ENCODE measurements around the gene TULP1.

The TULP1 gene

DNA sequence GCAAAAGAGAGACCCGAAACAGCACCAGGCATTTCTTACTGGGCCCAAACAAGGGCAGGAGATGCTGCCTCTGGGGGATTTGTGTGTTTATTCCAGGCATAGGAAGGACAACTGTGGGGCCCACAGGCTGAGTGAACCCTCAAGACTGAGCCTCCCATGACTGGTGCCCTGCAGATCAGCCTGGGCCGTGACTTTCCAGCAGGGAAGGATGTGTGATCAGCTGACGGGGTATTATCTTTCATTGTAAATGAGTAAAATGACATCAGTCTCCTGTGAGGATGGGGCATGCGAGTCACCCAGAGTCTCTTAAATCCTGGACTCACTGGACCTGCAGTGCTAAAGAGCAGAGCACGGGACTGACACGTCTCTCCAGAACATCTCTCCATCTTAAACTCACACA lies 11.9 kb downstream of the TULP1 start:
- Histone ChIP-seq H3K79me2 (ENCODE audit: insufficient read depth, low read length) (no peaks in the 10 kb centered on the region), H2AFZ (ENCODE audit: low read length) (no peak overlapping the region), H3K4me1 (ENCODE audit: insufficient read depth, low read length, poor library complexity, severe bottlenecking) (peaks cover 6% of the 10 kb centered on the region), H3K4me3 (ENCODE audit: low read length, poor library complexity, severe bottlenecking) (no peak overlapping the region), H3K9me3 (ENCODE audit: insufficient read depth, low read depth, low read length) (no peaks in the 10 kb centered on the region), H3K9ac (ENCODE audit: low read depth, low read length, poor library complexity, severe bottlenecking) (no peak overlapping the region), H3K4me2 (ENCODE audit: low read depth, low read length, poor library complexity, severe bottlenecking) (no peak overlapping the region), H3F3A (ENCODE audit: low read depth) (no peaks in the 10 kb centered on the region), H3K36me3 (ENCODE audit: insufficient read depth, low read length) (no peaks in the 10 kb centered on the region), H3K9me2 (replicated peaks; ENCODE audit: low read depth, low read length) (no peaks in the 10 kb centered on the region), H4K20me1 (ENCODE audit: insufficient read depth, low read length, poor library complexity, severe bottlenecking) (no peaks in the 10 kb centered on the region), H3K27me3 (ENCODE audit: insufficient read depth, low read length, poor library complexity, severe bottlenecking) (peaks cover 10% of the 10 kb centered on the region)
- TF ChIP-seq, protein P1, sequence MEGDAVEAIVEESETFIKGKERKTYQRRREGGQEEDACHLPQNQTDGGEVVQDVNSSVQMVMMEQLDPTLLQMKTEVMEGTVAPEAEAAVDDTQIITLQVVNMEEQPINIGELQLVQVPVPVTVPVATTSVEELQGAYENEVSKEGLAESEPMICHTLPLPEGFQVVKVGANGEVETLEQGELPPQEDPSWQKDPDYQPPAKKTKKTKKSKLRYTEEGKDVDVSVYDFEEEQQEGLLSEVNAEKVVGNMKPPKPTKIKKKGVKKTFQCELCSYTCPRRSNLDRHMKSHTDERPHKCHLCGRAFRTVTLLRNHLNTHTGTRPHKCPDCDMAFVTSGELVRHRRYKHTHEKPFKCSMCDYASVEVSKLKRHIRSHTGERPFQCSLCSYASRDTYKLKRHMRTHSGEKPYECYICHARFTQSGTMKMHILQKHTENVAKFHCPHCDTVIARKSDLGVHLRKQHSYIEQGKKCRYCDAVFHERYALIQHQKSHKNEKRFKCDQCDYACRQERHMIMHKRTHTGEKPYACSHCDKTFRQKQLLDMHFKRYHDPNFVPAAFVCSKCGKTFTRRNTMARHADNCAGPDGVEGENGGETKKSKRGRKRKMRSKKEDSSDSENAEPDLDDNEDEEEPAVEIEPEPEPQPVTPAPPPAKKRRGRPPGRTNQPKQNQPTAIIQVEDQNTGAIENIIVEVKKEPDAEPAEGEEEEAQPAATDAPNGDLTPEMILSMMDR (conservative IDR thresholded peaks at IDR 0.05; ENCODE audit: low read length): no peak
- TF ChIP-seq EZH2phosphoT487 (IDR thresholded peaks at IDR 0.05; ENCODE audit: borderline replicate concordance): no peak

DNA sequence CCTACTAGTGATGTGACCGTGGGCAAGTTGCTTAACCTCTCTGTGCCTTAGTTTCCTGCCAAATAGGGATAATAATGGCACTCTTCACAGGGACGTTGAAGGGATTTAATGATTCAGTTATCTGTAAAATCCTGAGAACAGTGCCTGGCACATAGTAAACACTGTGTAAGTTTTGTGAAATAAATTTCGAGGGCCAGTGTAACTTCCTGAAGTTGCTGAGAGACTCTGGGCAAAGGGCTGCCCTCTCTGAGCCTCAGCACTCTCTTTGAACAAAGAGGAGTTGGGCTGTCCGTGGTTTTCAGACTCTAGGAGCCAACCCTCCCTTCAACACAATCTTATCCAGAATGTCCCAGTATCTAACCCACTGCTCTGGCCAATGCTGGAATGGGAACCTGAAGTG lies 13.3 kb downstream of the TULP1 start:
- Histone ChIP-seq H3K79me2 (ENCODE audit: insufficient read depth, low read length) (no peaks in the 10 kb centered on the region), H4K20me1 (ENCODE audit: insufficient read depth, low read length, poor library complexity, severe bottlenecking) (no peaks in the 10 kb centered on the region), H3K9me3 (ENCODE audit: insufficient read depth, low read depth, low read length) (no peaks in the 10 kb centered on the region), H3K4me3 (ENCODE audit: low read length, poor library complexity, severe bottlenecking) (no peak overlapping the region), H3K4me2 (ENCODE audit: low read depth, low read length, poor library complexity, severe bottlenecking) (no peak overlapping the region), H3F3A (ENCODE audit: low read depth) (no peaks in the 10 kb centered on the region), H3K36me3 (ENCODE audit: insufficient read depth, low read length) (no peaks in the 10 kb centered on the region), H3K4me1 (ENCODE audit: insufficient read depth, low read length, poor library complexity, severe bottlenecking) (peaks cover 9% of the 10 kb centered on the region), H3K27me3 (ENCODE audit: insufficient read depth, low read length, poor library complexity, severe bottlenecking) (peaks cover 10% of the 10 kb centered on the region), H3K9ac (ENCODE audit: low read depth, low read length, poor library complexity, severe bottlenecking) (no peak overlapping the region), H3K9me2 (replicated peaks; ENCODE audit: low read depth, low read length) (no peaks in the 10 kb centered on the region), H2AFZ (ENCODE audit: low read length) (no peak overlapping the region)
- TF ChIP-seq, protein P1 (conservative IDR thresholded peaks at IDR 0.05; ENCODE audit: low read length): no peak
- no peak for TF ChIP-seq EZH2phosphoT487 (IDR thresholded peaks at IDR 0.05; ENCODE audit: borderline replicate concordance)

DNA sequence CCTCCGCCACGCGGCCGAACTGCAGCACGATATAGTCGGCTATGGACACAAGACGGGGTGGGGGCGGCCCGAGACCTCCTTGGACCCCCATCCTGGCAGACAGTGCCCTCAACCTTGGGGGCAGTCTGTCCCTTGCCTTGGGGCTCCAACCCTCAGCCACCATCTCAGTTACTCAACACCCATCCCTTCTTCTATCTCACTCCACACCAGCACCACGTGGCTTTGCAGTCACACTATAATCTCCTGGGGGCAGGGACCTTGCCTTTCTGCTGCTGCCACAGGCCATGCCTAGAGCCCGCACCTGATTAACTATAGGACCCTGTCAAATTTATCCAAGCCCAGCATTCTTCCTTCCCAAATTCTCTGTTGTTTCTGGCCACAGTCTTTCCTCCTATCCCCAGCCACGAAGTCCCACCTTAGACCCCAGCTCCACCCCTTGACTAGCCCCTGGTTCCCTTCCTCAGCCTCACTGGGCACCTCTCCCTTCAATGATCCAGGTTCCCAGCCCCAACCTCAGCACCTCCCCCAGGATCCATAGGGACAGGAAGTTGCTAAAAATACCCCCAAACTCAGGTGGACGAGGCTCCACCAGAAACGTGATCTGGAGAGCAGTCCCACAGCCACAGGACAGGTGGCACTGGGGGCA lies 14.2 kb downstream of the TULP1 start:
- Histone ChIP-seq H3K9me3 (ENCODE audit: insufficient read depth, low read depth, low read length) (no peaks in the 10 kb centered on the region), H3K36me3 (ENCODE audit: insufficient read depth, low read length) (no peaks in the 10 kb centered on the region), H3K79me2 (ENCODE audit: insufficient read depth, low read length) (no peaks in the 10 kb centered on the region), H3K4me1 (ENCODE audit: insufficient read depth, low read length, poor library complexity, severe bottlenecking) (peaks cover 16% of the 10 kb centered on the region), H4K20me1 (ENCODE audit: insufficient read depth, low read length, poor library complexity, severe bottlenecking) (no peaks in the 10 kb centered on the region), H3F3A (ENCODE audit: low read depth) (no peaks in the 10 kb centered on the region), H2AFZ (ENCODE audit: low read length) (no peak overlapping the region), H3K9ac (ENCODE audit: low read depth, low read length, poor library complexity, severe bottlenecking) (no peak overlapping the region), H3K4me3 (ENCODE audit: low read length, poor library complexity, severe bottlenecking) (no peak overlapping the region), H3K27me3 (ENCODE audit: insufficient read depth, low read length, poor library complexity, severe bottlenecking) (peaks cover 10% of the 10 kb centered on the region), H3K4me2 (ENCODE audit: low read depth, low read length, poor library complexity, severe bottlenecking) (peak overlapping the region; percentile 69), H3K9me2 (replicated peaks; ENCODE audit: low read depth, low read length) (no peaks in the 10 kb centered on the region)
- TF ChIP-seq, protein P1 (conservative IDR thresholded peaks at IDR 0.05; ENCODE audit: low read length): no peak
- TF ChIP-seq EZH2phosphoT487 (IDR thresholded peaks at IDR 0.05; ENCODE audit: borderline replicate concordance): no peak

Measured in Loucy (cell line).